A549 (cell line): Measurements from ENCODE around the gene RBM47.

Experiments
- CTCF ChIP-seq: fragments of >200 bp; sonication (Bioruptor Twin); formaldehyde crosslinking; IDR thresholded peaks from 3 replicates; pipeline ENCODE4 v1.5.1; 2016
- EP300 ChIP-seq, 2 experiments: fragments of >200 bp; sonication (Bioruptor Twin); formaldehyde crosslinking; IDR thresholded peaks; 2 replicates in 1 of 2; 3 replicates in 1 of 2; pipeline ENCODE4 v1.6.1; 2016 to 2017
- MYC ChIP-seq: IDR thresholded peaks from 2 replicates; pipeline ENCODE4 v1.6.1; 2012; ENCODE audit warnings: mild to moderate bottlenecking, inconsistent platforms, low read length, improper control_type of control experiment, borderline replicate concordance
- POLR2A ChIP-seq: IDR thresholded peaks from 2 replicates; pipeline ENCODE4 v1.6.1; 2012; ENCODE audit warnings: mild to moderate bottlenecking, low read length
- RNF2 ChIP-seq: fragments of 200-600 bp; sonication (generic); IDR thresholded peaks from 2 replicates; pipeline ENCODE4 v1.6.1; 2016; ENCODE audit warnings: low read depth, mild to moderate bottlenecking, antibody characterized with exemption, moderate library complexity, borderline replicate concordance

GRCh38 chr4:40490481-40490880, 139.2 kb downstream of the RBM47 start:
- TF ChIP-seq CTCF, result no peak
- no peak for TF ChIP-seq POLR2A
- TF ChIP-seq RNF2, result no peak
- no peak for TF ChIP-seq MYC
- no peak for TF ChIP-seq EP300 (IDR thresholded peaks at IDR 0.05)
